HG02938 (cell line): ENCODE results near the gene A4GNT.
"Not testable (repeated sequence)": the region's sequence is repeated elsewhere in the genome, so short reads cannot be mapped to it uniquely, and the experiment has no call there.

ENCODE experiments used
- ATAC-seq: cut with Tn5 transposase; IDR thresholded peaks from one replicate; pipeline ENCODE4 v1.9.1; 2021; ENCODE audit warnings: mild to moderate bottlenecking, moderate library complexity; ENCODE audit not compliant: unreplicated experiment

Gene A4GNT

DNA sequence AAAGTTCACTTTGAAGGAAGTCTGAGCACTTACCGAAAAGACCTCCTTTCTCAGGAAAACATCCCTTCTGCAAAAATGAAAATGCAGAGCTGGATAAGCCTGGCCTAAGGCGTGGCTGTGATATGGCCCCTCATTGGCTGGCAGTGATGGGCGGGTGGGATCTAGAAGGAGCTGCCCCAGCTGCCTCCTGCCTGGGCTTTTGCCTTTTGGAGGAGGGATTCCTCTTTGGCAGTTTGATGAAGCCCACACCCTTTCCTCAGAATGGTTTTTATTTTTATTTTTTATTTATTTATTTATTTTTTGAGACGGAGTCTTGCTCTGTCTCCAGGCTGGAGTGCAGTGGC, 12.8 kb downstream of the A4GNT start:
- ATAC-seq: no peak

- peak; percentile 75 for ATAC-seq
Measured at GRCh38 chr3:138118612-138119422, 13.4 kb downstream of the A4GNT start.

GRCh38 chr3:138114988-138115971, 16.9 kb downstream of the A4GNT start, which contains the start of gene DZIP1L:
TSS of gene DZIP1L (minus strand) at chr3:138115608. CDS start at chr3:138103971, 11,637 bp downstream.
- ATAC-seq: no peak

GRCh38 chr3:138114431-138114918, 17.7 kb downstream of the A4GNT start:
- ATAC-seq: no peak

DNA sequence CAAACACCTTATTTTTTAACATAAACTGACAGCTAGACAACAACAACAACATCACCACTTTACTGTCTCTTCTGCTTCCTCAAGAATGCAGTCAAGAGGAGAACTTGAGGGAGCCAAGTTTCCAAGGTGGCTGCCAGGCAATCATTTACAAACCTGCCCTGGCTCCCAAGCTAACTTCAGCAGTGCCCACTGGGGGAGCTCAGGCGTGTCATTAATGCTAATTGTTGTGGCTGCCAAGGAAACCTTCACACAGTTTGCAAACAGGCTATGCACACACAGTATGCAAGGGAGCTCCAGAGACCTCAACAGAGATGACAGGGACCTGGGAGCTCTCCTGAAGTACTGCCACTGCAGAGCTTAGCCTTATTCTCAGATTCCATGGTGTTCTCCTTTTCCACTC, 18.9 kb downstream of the A4GNT start:
- no peak for ATAC-seq

DNA sequence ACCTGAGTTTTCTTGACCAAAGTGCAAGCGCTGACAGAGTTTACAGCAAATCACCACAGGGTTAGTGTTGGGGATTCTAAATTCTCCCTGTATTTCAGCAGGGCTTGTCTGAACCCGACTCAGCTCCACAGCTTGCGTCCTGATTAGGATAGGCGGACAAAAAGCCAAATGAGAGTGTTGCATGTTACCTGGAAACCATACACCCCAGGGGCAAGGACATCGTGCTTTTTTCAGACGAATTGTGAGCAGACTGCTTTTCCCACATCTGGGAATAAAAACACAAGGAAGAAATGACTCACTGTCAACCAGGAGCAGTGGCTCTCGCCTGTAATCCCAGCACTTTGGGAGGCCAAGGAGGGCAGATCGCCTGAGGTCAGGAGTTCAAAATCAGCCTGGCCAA, 19.8 kb downstream of the A4GNT start:
- no peak for ATAC-seq

DNA sequence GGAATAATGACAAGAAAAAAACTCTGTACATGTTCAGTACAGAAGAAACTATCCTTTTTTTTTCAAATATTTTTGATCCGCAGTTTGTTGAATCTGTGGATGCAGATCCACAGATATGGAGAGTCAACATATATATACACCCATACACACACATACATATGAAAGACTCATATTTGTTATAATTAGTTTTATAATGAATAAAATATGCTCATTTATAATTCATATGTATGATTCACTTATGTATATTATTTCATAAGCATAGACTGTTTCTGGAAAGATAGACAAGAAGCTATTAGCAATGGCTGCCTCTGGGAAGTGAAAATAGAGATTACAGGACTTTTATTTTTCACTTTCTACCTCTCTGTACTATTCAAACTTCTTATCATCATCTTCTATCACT, 26.6 kb downstream of the A4GNT start:
- no peak for ATAC-seq

DNA sequence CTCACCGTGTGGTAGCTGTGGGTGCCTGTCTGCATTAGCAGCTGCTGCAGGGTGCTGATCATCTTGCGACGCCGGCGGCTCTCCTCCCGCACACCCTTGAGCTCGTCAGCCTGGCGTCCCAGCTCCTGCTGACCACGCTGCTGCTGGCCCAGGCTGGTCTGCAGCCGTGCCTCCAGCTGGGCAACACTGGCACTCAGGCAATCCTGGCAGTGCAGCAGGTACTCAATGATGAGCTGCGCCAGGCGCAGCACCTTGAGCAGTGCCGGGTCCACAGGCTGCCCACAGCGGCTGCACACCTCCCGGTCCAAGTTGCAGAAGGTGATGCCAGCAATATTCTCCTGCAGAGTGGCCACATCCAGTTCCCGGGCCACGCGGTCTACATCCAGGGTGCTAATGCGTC, 28.7 kb downstream of the A4GNT start:
- ATAC-seq: no peak

- ATAC-seq: not testable (repeated sequence)
Measured at GRCh38 chr3:138101351-138101940, 30.7 kb downstream of the A4GNT start.

DNA sequence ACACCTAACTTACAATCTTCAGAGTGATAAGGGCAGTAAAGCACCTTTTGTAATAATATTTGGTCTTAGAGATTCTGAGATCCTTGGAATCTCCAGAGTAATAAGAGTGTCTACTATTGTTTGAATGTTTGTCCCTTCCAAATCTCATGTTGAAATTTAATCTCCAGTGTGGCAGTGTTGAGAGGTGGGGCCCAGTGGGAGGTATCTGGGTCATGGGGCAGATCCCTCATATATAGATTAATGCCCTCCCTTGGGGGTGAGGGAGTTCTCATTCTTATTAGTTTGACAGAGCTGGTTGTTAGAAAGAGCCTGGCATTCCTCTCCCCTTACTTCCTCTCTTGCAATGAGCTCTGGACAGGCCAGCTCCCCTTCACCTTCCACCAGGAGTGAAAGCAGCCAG, 32.8 kb downstream of the A4GNT start:
- no peak for ATAC-seq

- ATAC-seq: peak; percentile 88
Measured at GRCh38 chr3:138097192-138098172, 34.7 kb downstream of the A4GNT start.

DNA sequence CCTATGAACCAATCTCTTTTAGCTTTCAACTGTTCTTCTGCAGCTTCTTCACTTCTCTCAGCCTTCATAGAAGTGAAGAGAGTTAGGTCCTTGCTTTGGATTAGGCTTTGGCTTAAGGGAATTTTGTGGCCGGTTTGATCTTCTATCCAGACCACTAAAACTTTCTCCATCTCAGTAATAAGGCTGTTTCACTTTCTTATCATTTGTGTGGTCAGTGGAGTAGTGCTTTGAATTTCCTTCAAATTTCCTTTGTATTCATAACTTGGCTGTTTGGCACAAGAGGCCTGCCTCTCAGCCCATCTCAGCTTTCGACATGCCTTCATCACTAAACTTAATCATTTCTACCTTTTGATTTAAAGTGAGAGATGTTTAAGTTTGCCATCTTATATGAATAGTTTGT, 38.5 kb downstream of the A4GNT start:
- no peak for ATAC-seq

- ATAC-seq: no peak
Measured at GRCh38 chr3:138092023-138092422, 40.2 kb downstream of the A4GNT start.

DNA sequence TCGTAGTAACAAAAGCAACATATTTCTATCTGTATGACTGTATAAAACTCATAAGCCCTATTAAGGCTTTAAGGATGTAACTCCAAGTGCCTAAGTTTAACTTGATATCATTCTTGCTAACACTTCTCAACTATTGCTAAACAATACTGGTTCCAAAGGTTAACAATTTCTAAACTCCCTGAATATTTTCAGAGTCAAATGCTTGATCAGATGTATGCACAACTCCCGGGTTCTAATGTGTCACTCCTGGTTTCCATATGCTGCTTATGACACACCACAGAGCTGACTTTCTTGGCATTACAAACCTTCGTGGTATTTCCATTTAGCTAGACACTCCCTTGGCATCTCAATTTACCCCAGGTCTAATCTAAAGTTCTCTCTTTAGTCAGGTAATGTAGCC, 43.1 kb downstream of the A4GNT start:
- no peak for ATAC-seq

DNA sequence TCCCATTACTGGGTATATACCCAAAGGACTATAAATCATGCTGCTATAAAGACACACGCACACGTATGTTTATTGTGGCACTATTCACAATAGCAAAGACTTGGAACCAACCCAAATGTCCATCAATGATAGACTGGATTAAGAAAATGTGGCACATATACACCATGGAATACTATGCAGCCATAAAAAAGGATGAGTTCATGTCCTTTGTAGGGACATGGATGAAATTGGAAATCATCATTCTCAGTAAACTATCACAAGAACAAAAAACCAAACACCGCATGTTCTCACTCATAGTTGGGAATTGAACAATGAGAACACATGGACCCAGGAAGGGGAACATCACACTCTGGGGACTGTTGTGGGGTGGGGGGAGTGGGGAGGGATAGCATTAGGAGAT, 46.4 kb downstream of the A4GNT start:
- ATAC-seq: not testable (repeated sequence)

- no peak for ATAC-seq
Measured at GRCh38 chr3:138084196-138084595, 48.0 kb downstream of the A4GNT start.

DNA sequence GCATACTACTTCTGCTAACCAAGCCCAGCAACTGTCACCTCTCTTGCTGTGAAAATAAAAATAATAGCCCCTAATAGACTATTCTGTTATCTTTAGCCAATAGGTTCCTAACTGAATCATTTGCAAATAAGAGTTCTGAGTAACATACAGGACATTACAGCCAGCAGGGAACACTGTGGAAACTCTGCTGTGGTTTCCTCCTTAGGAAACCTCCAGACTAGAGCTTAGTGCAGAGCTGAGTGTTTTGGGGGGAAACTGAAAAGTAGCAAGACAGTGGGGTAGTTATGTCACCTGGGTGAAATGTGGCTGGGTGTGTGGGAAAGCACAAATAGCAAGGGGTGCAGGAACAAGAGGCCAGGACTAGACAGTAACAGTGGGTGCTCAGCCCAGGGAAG, 49.2 kb downstream of the A4GNT start:
- ATAC-seq: peak; percentile 36

DNA sequence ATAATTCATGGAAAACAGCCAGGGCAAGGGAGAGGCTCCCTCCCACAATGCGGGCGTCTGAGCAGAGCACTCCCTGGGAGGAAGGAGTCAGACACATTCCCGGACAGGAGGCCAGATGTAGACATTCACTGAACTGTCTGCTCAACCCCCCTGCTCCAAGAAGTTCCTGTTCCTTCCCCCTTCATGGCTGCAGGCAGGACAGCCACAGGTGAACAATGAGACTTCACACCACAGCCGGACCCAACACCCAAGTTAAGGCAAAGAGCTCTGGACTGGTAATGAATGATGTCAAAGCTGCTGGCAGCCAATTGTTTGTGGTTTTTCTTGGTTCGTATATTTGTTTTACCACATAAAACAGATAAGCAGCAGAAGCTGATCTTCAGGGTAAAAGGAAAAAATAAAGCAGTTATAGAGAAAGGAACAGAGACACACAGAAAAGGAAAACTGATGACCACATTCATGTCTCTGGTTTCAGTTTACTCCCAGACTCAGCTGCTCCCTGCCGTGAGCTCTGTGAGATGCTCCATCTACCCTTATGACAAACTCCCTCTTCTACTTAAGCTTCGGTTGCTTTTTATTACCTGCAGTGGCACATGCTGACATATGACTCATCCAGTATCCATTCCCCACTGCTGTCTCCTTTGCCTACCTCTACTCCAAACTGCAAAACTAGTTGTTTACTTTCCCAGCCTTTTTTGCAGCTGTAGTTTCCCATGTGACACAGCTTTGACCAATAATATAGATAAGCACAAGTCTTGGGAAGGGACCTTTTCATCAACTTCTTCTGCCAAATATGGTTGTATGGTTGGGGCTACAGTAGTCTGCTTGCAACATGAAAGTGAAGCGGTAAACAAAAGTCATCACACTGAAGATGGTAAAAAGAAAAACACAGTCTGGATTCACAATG, 49.9 kb downstream of the A4GNT start:
- ATAC-seq: peak; percentile 82
